H1 (cell line): ENCODE measurements around the gene DYNLRB1. TPM values are rescaled to one million over a fixed set of nuclear protein-coding genes. Genes with fewer than 3 reads are reported as not detected.
A peak's percentile ranks its signal among the peaks of the same experiment; 100 is the strongest.

Experiments
- BRCA1 ChIP-seq: IDR thresholded peaks from 2 replicates; pipeline ENCODE4 v1.6.1; 2012; ENCODE audit warnings: low read depth, low read length, improper control_type of control experiment
- CBX5 ChIP-seq: fragments of 300-800, 300-1000 bp; sonication (generic); IDR thresholded peaks from 2 replicates; pipeline ENCODE4 v1.7.1; 2016; ENCODE audit warnings: antibody characterized with exemption, low read length, low read depth
- CREB1 ChIP-seq: IDR thresholded peaks from 2 replicates; pipeline ENCODE4 v1.6.1; 2012; ENCODE audit warnings: inconsistent platforms
- FOSL1 ChIP-seq: IDR thresholded peaks from 2 replicates; pipeline ENCODE4 v1.6.1; 2011; ENCODE audit warnings: mild to moderate bottlenecking, low read depth, low read length, moderate library complexity; ENCODE audit not compliant: insufficient read depth
- JUND ChIP-seq: IDR thresholded peaks from 2 replicates; pipeline ENCODE4 v1.6.1; 2011; ENCODE audit warnings: mild to moderate bottlenecking, improper control_type of control experiment, low read length
- KDM4A ChIP-seq: IDR thresholded peaks from one replicate; pipeline ENCODE4 v1.7.1; 2012; ENCODE audit warnings: low read depth, mild to moderate bottlenecking, moderate library complexity, low read length, inconsistent platforms; ENCODE audit not compliant: severe bottlenecking
- RAD21 ChIP-seq, 2 experiments: IDR thresholded peaks in 1 of 2; conservative IDR thresholded peaks in 1 of 2; 2 replicates each; pipeline ENCODE4 v1.6.1; 2011; ENCODE audit warnings: low read depth in 2 of 2, low read length in 2 of 2, improper control_type of control experiment in 1 of 2, inconsistent platforms in 1 of 2, mild to moderate bottlenecking in 1 of 2, moderate library complexity in 1 of 2
- SIN3A ChIP-seq, 2 experiments: IDR thresholded peaks in 1 of 2; conservative IDR thresholded peaks in 1 of 2; 2 replicates each; pipeline ENCODE4 v1.6.1; 2011 to 2012; ENCODE audit warnings: low read length in 2 of 2, improper control_type of control experiment in 1 of 2, low read depth in 1 of 2, mild to moderate bottlenecking in 1 of 2
- YY1 ChIP-seq: IDR thresholded peaks from 2 replicates; pipeline ENCODE4 v1.6.1; 2011; ENCODE audit warnings: low read depth, mild to moderate bottlenecking, low read length
- polyA plus RNA-seq, 7 experiments: library from polyadenylated mRNA; depleted of rRNA in 3 of 7; stranded (reverse) in 5 of 7; unstranded in 2 of 7; fragments of >200 nt in 5 of 7; fragments of 200-250 nt in 2 of 7; gene quantifications; 1 replicate in 5 of 7; 2 replicates in 1 of 7; 4 replicates in 1 of 7; pipeline versions ENCODE4 v1.2.1 to v1.2.3, GENCODE V29; 2011 to 2013; ENCODE audit warnings: missing spikeins in 2 of 7, mixed read lengths in 2 of 7
- total RNA-seq: library from RNA; stranded (reverse); fragmentation: NEBNext Ultra II Directional; extraction: Animal tissue kit (Norgen Biotek cat#: 25700); gene quantifications from 2 replicates; pipeline ENCODE4 v1.2.1, GENCODE V29; 2021
- TF ChIP-seq, protein P1 (sequence below): fragments of 300-600 bp; sonication (generic); IDR thresholded peaks from 2 replicates; pipeline ENCODE4 v1.7.1; 2012; ENCODE audit warnings: low read length, moderate library complexity, mild to moderate bottlenecking, inconsistent platforms; ENCODE audit not compliant: insufficient replicate concordance

DYNLRB1 gene
- total and polyA plus RNA-seq, 2 of the 8 experiments (the other 6 are each of a cell fraction or from before 2014, with no cell fraction given): 109 to 214 TPM

DNA sequence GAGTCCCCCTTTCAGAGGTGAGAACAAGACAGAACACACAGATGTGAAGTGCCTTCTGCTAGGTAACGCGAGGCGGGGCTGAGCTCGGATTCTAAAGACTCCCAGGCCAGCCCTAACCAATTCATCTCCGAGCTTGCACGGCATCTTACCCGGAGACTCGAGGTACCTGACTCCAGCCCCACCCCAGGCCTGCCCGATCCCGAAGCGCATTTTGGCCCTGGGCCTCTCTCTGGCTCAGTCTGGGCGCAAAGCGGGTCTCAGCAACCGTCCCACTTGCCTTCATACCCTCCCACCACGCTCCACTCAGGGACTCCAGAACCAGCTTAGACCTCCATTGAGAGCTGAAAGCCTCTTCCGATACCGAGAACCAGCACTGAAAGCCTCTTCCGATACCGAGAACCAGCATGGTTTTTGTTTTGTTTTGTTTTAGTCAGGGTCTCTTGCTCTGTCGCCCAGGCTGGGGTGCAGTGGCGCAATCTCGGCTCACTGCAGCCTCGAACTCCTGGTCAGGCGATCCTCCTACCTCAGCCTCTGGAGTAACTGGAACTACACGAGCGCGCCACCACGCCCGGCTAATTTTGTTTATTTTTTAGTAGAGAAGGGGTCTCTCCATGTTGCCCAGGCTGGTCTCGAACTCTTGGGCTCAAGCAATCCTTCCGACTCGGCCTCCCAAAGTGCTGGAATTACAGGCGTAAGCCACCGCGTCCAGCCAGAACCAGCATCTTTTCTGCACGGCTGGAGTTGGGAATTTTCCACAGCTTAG, 557 bp upstream of the DYNLRB1 start (continued):
- TF ChIP-seq FOSL1 (no peak), SIN3A (conservative IDR thresholded peaks at IDR 0.05 in 1 of 2, IDR thresholded peaks at IDR 0.05 in 1 of 2; ENCODE audit: low read depth in 1 of 2, low read length in 2 of 2) (peak in 1 of 2 experiments; percentile 53; a peak in 1 of 4 replicates), BRCA1 (no peak), CBX5 (no peak), RAD21 (IDR thresholded peaks at IDR 0.05 in 1 of 2, conservative IDR thresholded peaks at IDR 0.05 in 1 of 2; ENCODE audit: low read depth in 2 of 2, low read length in 2 of 2) (no peak), JUND (no peak), YY1 (0 out of 2 replicates have a peak, but pooled peaks have one; percentile 15), CREB1 (no peak), KDM4A (peak; percentile 51)
- TF ChIP-seq, protein P1, sequence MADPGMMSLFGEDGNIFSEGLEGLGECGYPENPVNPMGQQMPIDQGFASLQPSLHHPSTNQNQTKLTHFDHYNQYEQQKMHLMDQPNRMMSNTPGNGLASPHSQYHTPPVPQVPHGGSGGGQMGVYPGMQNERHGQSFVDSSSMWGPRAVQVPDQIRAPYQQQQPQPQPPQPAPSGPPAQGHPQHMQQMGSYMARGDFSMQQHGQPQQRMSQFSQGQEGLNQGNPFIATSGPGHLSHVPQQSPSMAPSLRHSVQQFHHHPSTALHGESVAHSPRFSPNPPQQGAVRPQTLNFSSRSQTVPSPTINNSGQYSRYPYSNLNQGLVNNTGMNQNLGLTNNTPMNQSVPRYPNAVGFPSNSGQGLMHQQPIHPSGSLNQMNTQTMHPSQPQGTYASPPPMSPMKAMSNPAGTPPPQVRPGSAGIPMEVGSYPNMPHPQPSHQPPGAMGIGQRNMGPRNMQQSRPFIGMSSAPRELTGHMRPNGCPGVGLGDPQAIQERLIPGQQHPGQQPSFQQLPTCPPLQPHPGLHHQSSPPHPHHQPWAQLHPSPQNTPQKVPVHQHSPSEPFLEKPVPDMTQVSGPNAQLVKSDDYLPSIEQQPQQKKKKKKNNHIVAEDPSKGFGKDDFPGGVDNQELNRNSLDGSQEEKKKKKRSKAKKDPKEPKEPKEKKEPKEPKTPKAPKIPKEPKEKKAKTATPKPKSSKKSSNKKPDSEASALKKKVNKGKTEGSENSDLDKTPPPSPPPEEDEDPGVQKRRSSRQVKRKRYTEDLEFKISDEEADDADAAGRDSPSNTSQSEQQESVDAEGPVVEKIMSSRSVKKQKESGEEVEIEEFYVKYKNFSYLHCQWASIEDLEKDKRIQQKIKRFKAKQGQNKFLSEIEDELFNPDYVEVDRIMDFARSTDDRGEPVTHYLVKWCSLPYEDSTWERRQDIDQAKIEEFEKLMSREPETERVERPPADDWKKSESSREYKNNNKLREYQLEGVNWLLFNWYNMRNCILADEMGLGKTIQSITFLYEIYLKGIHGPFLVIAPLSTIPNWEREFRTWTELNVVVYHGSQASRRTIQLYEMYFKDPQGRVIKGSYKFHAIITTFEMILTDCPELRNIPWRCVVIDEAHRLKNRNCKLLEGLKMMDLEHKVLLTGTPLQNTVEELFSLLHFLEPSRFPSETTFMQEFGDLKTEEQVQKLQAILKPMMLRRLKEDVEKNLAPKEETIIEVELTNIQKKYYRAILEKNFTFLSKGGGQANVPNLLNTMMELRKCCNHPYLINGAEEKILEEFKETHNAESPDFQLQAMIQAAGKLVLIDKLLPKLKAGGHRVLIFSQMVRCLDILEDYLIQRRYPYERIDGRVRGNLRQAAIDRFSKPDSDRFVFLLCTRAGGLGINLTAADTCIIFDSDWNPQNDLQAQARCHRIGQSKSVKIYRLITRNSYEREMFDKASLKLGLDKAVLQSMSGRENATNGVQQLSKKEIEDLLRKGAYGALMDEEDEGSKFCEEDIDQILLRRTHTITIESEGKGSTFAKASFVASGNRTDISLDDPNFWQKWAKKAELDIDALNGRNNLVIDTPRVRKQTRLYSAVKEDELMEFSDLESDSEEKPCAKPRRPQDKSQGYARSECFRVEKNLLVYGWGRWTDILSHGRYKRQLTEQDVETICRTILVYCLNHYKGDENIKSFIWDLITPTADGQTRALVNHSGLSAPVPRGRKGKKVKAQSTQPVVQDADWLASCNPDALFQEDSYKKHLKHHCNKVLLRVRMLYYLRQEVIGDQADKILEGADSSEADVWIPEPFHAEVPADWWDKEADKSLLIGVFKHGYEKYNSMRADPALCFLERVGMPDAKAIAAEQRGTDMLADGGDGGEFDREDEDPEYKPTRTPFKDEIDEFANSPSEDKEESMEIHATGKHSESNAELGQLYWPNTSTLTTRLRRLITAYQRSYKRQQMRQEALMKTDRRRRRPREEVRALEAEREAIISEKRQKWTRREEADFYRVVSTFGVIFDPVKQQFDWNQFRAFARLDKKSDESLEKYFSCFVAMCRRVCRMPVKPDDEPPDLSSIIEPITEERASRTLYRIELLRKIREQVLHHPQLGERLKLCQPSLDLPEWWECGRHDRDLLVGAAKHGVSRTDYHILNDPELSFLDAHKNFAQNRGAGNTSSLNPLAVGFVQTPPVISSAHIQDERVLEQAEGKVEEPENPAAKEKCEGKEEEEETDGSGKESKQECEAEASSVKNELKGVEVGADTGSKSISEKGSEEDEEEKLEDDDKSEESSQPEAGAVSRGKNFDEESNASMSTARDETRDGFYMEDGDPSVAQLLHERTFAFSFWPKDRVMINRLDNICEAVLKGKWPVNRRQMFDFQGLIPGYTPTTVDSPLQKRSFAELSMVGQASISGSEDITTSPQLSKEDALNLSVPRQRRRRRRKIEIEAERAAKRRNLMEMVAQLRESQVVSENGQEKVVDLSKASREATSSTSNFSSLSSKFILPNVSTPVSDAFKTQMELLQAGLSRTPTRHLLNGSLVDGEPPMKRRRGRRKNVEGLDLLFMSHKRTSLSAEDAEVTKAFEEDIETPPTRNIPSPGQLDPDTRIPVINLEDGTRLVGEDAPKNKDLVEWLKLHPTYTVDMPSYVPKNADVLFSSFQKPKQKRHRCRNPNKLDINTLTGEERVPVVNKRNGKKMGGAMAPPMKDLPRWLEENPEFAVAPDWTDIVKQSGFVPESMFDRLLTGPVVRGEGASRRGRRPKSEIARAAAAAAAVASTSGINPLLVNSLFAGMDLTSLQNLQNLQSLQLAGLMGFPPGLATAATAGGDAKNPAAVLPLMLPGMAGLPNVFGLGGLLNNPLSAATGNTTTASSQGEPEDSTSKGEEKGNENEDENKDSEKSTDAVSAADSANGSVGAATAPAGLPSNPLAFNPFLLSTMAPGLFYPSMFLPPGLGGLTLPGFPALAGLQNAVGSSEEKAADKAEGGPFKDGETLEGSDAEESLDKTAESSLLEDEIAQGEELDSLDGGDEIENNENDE: no peak
